B cell (primary cell): ENCODE measurements around the gene ECI1.

Experiments
- EZH2 ChIP-seq: IDR thresholded peaks from 2 replicates; pipeline ENCODE4 v1.6.1; 2012; ENCODE audit warnings: borderline replicate concordance, low read depth, mild to moderate bottlenecking, moderate library complexity, low read length; ENCODE audit not compliant: insufficient read depth, poor library complexity, severe bottlenecking
- TF ChIP-seq, protein P1 (sequence below): fragments of 200-600 bp; IDR thresholded peaks from one replicate; pipeline ENCODE4 v1.8.0; 2022; ENCODE audit warnings: antibody characterized with exemption, mild to moderate bottlenecking

DNA sequence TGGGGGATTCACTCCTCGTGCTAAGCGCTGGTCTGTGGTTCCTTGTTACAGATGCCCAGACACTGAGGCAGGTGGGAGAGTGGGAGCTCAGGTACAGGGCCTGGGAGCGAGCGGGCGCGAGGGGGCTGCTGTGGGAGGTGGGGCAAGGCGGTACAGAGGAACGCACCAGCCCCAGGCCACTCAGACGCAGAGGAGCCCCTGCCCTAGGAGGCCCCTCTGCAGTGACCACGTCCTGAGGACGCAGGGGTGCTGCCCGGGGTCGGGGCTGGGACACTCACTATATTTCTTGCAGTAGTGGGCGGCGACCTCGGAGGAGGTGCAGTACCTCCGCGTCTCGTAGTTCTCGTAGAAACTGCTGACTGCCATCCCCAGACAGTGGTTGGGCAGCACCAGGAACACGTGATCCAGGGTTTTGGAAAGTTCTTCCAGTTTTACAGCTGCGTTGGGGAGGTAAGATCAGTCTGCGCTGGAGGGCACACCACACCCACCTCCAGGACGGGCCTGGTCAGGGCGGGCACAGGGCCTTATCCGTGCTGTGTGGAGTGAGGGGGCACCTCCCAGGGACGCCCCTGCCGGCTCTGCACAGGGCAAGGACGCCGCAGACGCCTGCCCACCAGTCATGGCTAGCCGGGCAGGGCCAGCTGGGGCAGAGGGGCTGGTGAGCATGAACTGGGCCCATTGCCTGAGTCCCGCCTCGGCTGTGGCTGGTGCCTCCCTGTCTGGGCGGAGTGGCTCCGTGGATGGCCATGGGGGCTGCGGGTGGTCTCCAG lies 32.8 kb upstream of the ECI1 start:
- TF ChIP-seq, protein P1, sequence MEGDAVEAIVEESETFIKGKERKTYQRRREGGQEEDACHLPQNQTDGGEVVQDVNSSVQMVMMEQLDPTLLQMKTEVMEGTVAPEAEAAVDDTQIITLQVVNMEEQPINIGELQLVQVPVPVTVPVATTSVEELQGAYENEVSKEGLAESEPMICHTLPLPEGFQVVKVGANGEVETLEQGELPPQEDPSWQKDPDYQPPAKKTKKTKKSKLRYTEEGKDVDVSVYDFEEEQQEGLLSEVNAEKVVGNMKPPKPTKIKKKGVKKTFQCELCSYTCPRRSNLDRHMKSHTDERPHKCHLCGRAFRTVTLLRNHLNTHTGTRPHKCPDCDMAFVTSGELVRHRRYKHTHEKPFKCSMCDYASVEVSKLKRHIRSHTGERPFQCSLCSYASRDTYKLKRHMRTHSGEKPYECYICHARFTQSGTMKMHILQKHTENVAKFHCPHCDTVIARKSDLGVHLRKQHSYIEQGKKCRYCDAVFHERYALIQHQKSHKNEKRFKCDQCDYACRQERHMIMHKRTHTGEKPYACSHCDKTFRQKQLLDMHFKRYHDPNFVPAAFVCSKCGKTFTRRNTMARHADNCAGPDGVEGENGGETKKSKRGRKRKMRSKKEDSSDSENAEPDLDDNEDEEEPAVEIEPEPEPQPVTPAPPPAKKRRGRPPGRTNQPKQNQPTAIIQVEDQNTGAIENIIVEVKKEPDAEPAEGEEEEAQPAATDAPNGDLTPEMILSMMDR: no peak
- no peak for TF ChIP-seq EZH2
